ENCODE measurements around the gene COX17.

Gene COX17, protein sequence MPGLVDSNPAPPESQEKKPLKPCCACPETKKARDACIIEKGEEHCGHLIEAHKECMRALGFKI

DNA sequence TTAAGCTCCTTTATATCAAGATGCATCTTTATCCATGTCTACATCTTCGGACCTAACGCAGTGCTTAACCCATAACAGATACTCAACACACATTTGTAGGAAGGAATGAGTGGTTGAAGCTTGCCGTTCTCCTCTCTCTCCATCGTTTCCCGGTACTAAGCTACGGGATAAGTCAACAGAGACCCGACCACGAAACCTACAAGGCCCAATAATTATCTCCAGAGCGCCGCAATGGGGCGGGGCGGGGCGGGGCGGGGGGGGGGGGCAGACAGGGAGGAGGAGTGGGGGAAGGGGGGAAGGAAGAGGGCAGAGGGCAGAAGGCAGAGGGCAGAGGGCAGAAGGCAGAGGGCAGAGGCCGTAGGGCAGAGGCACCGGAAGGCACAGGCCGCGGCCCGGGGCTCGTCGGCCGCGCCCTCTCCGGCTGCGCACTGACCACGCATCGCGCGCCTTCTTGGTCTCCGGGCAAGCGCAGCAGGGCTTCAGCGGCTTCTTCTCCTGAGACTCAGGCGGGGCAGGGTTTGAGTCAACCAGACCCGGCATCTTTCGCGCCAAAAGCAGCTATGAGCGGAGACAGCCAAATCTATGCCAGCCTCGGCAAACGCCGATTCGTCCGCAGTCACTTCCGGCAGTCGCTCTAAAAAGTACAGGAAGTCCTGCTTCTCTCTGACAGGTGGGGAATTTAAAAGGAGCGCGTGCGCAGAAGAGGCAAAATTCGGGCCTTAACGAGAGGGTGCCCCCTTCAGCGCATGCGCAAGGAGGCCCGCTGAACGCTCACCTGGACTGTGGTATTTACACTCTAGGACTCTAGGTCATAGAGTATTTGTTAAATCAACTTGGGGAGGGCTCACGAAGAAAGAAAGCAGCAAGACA is at the start of gene COX17:
Gene COX17 (minus strand): TSS at position 636 of the 870 bp plus-strand sequence. CDS start 96 bp downstream, at position 540.
- H3K4me3 ChIP-seq (ENCODE audit: low read length), result peak within 1 kb of the TSS; percentile 85

DNA sequence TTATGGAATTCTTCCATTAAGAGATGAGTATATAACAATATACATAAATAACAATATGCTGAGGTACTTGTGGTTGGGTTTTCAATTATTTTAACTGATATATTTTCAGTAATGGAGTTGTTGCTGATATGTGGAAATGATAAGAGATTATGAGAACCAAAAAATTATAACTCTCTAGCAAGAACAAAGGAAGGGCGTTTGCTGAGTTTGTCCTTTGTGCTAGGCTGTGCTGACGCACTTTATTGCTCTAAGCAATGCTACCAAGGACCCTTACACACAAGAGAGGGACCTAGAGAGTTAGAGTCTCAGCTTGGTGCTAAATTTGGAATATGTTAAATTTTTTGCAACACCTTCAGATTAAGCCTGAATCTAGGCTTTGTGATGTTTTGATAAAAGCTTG is 49.7 kb upstream of the COX17 start:
- no peak for TF ChIP-seq ZNF274 (IDR thresholded peaks at IDR 0.05; ENCODE audit: low read depth, low read length)
- no peak overlapping the region for H3K4me3 ChIP-seq (ENCODE audit: low read length)

More for the DNA sequence above, at the start of gene COX17:
- TF ChIP-seq ZNF274 (IDR thresholded peaks at IDR 0.05; ENCODE audit: low read depth, low read length), result no peak

DNA sequence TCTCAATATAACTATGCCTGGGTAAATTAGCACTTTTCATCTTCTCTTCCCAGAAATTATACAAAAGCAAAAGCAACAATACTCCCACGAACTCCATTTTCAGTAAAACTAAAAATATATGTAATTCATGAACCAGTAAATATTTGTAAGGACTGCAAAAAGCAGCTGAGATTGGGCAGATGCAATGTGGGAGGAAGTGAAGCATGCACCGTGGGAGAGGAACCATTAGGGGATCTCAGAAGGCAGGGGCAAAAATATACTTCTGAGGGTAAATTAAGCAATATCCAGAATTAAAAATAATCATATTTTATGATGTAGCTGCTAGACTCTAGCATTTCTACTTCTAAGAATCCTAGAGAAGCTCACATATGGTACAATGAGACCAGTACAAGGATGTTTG is 45.8 kb upstream of the COX17 start:
- no peak for TF ChIP-seq ZNF274 (IDR thresholded peaks at IDR 0.05; ENCODE audit: low read depth, low read length)
- no peak overlapping the region for H3K4me3 ChIP-seq (ENCODE audit: low read length)

DNA sequence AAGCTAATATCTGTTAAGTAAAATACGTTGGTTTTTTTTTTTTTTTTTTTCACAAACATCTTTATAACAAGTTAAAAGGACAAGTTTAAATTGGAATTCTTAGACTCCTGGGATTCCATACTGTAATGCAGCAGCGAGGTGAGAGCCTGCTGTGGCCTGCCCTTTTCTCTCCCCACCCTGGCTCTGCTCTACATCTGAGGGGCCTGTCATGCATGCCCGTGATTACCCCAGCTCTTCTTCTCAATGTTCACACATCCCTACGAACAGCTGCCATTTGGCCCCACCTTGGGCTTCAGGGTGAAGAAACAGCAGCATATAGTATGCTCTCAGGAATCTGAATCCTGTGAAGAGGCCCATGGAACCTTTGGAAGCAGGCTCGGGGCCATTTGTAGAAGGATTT is 40.3 kb upstream of the COX17 start:
- TF ChIP-seq ZNF274 (IDR thresholded peaks at IDR 0.05; ENCODE audit: low read depth, low read length), result no peak
- no peak overlapping the region for H3K4me3 ChIP-seq (ENCODE audit: low read length)

DNA sequence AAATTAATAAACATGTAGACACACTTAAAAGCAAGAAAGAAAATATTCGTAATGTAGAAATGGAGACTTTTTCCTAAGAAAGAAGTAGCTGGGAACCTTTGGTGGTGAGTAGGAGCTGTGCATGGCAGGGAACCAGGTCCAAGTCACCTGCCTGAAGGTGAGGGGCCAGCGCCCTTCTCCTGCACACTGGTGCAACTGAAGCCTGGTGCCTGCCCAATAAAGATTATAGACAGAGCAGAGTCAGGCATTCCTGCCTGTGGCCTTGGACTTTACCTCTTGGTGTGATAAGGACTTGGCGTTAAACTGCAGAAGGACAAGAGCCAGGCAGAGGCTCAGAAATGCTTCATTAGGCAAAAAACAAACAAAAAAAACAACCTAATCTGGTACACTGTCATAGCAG is 39.8 kb upstream of the COX17 start:
- TF ChIP-seq ZNF274 (IDR thresholded peaks at IDR 0.05; ENCODE audit: low read depth, low read length), result no peak
- no peak overlapping the region for H3K4me3 ChIP-seq (ENCODE audit: low read length)

DNA sequence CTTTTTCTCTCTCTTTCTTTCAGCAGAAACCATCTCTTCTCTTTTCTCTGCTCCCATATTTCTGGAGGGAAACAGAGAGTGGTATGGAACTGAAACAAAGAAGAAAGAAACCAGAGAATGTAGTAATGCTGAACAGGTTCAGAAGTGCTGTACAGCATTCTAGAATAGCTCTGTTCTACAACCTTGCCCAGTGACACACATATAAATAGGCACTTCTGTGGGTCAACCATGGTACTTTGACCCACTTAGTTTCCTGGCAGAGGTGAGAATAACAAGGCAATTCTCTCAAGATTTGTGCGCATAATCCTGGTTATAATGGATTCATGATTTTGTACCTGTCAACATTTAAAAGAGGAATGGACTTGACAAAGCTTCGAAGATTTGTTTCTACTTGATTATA is 37.9 kb upstream of the COX17 start:
- no peak for TF ChIP-seq ZNF274 (IDR thresholded peaks at IDR 0.05; ENCODE audit: low read depth, low read length)
- no peak overlapping the region for H3K4me3 ChIP-seq (ENCODE audit: low read length)

DNA sequence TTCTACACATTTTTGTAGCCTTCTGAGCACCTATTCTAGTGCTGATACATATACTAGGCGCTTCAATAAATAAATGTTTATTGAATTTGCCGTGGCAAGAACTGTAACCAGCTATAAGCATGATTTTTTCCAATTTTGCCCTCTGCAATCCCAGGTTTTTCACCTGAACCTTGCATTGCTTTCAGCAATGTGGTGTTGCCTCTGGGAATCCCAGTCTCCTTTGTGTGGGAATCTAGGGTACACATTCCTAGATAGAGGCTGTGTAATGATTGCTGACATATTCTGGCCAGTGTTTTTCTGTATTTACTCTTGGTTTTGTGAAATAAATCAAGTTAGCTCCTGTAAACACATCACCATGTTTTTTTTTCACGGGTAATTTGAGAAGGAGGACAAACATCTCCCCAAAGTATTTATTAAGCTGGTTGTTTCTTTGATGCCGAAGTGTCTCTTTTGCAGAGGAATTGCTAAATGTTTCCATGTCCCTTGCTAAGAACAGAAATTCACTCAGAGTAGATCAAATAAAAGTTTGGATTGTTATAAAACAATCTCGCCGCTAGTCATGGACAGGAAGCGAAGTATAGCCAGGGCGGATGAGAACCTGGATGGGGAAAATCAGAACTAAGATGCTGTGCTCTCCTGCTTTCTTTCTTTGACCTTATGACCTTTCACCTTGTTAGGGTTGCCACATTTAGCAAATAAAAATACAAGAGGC is 26.8 kb upstream of the COX17 start:
- TF ChIP-seq ZNF274 (IDR thresholded peaks at IDR 0.05; ENCODE audit: low read depth, low read length), result no peak
- no peak overlapping the region for H3K4me3 ChIP-seq (ENCODE audit: low read length)

DNA sequence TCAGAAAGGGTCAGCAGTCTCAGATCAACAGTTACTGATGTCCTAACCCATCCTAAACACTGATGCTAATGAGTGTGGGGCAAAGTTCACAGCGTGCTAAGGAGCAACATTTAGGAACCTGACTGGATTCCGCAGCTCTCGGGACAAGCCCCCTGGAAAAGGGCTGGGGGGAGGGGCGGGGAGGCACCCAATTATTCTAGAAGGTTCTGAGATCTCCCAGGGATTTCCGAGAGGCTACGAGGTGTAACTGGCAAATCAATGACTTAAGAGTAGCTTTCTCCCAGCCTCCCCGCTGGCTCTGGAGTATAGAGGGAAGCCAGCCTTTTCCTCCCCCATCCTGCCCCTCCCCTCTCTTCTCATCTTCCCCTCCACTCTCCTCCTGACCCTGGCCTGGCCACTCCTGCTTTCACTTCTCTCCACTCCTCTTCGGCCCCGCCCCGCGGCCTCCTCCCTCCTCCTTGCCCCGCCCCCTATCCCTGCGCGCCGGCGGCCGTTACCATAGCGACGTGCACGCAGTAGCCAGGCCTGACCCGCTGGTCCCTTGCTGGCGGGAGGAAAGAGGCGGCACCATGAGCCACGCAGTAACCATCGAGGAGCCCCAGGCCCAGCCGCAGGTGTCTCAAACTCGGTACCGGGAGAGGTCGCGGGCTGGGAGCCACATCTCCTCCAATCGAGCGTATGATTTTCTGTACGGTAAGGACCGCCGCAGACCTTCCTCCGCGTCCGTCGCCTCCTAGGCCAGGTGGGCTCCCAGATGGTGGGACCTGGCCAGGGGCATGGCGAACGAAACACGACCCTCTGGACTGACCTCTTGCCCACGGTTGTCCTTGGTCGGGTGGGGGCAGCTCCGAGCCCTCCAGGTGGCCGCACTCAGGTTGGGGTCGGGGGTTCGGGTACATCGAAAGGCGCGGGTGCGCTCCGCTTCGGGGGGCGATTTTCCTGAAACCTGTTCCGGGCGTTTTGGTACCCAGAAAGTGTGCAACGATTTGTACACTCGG is 25.6 kb upstream of the COX17 start, which contains the start of gene CFAP91:
Gene CFAP91 (plus strand): TSS at position 493 of the 998 bp plus-strand sequence. CDS start 77 bp downstream, at position 570.
- TF ChIP-seq ZNF274 (IDR thresholded peaks at IDR 0.05; ENCODE audit: low read depth, low read length), result no peak
- H3K4me3 ChIP-seq (ENCODE audit: low read length), result peak within 1 kb of the TSS; percentile 61; the same call in 1 of the 2 replicates

DNA sequence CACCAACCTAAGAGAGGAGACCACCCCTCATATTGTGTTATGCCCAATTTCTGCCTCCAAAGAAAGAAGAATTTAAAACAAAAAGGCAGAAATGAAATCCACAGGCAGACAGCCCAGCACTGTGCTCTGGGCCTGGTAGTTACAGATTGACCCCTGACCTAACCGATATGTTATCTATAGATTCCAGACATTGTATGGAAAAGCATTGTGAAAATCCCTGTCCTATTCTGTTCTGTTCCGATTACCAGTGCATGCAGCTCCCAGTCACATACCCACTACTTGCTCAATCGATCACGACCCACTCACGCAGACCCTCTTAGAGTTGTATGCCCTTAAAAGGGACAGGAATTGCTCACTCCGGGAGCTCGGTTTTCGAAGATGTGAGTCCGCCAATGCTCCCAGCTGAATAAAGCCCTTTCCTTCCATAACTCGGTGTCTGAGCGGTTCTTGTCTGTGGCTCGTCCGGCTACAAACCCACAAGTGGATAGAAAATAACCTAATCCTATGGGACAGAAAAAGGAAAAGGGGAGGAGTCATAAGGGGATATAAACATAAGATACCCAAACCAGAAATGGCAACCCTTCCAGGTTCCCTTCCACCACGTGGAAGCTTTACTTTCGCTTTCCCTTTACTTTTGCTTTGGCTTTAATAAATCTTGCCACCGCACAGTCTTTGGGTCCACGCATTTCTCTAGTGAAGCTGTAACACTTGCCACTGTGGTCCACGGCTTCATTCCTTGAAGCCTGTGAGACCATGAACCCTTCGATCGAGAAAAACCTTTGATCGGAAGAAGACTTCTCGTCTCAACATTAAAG is 23.9 kb upstream of the COX17 start:
- no peak for TF ChIP-seq ZNF274 (IDR thresholded peaks at IDR 0.05; ENCODE audit: low read depth, low read length)
- H3K4me3 ChIP-seq (ENCODE audit: low read length), result no peak overlapping the region

DNA sequence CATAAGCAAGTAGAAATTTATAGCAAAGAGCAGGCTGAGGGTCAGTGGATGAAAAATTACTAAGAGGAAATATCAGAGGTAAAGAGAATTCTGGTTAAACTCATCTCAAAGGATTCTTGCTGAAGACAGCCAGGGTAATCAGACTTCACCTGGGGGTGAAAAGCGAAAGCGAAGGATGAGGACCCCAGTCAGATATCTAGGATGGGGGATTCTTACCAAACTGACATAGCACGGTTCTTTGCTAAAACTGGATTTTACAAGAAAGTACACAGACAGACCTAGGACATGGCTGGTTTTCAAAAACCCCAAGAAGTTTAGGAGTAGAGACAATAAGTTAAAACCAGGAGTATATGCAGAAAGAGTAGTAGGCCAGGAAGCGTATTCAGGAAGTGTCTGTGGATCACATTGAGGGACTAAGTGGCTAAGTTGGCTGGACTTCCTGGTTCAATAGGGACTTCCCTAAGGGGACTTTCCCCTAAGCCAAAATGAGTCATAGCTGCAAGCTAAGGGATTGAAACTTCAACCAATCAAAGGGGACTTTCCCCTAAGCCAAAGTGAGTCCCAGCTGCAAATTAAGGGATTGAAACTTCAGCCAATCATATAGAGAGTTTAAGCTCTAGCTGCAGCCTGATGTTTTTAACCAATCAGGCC is 23.2 kb upstream of the COX17 start:
- no peak for TF ChIP-seq ZNF274 (IDR thresholded peaks at IDR 0.05; ENCODE audit: low read depth, low read length)

DNA sequence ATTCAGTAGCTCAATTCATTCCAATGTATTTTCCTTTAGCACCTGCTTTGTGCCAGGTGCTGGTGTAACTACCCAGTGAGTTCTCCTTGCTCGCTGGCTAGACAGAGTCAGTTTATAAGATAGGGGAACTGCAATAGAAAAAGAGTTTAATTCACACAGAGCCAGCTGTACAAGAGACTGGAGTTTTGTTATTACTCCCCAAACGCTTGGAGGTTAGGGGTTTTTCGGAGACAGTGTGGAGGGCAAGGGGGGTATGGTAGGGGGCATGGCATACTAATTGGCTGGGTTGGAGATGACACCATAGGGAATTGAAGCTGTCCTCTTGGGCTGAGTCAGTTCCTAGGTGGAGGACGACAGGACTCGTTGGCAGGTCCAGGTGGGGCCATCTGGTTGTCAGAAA is 20.2 kb upstream of the COX17 start:
- no peak overlapping the region for H3K4me3 ChIP-seq (ENCODE audit: low read length)
- TF ChIP-seq ZNF274 (IDR thresholded peaks at IDR 0.05; ENCODE audit: low read depth, low read length), result no peak

More for the DNA sequence above, 23.2 kb upstream of the COX17 start:
- H3K4me3 ChIP-seq (ENCODE audit: low read length), result no peak overlapping the region; the same call in 1 of the 2 replicates

DNA sequence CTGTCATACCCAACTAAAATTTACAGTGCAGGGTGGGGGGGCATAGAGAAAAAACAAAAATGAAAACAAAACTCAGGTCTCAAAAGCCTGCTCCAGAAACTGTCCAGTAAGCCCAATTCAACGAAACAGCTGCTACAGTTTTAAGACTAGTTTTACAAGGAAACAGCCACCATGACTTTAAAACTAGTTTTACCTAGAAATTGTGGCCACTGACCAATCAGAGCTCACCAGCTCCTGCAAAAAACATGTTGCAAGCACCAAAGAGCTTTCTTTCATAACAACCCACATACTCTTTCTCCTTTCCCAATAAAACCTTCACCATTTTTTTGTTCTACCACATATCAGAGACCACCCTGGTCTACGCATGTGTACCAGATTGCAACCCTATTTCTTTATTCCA is 18.3 kb upstream of the COX17 start:
- no peak for TF ChIP-seq ZNF274 (IDR thresholded peaks at IDR 0.05; ENCODE audit: low read depth, low read length)
- no peak overlapping the region for H3K4me3 ChIP-seq (ENCODE audit: low read length)
